CD14-positive monocyte (primary cell): Measurements from ENCODE around the gene MS4A18. TPM values are rescaled to one million over a fixed set of nuclear protein-coding genes. Genes with fewer than 3 reads are reported as not detected.

Source experiments
- DNase-seq, 3 donors: peaks; one replicate each; pipeline ENCODE4 v3.0.0-alpha.2; 2011 to 2022
- H2AFZ ChIP-seq: 2 replicates; pipeline ENCODE4 v1.6.0; 2012; ENCODE audit warnings: mild to moderate bottlenecking, low read depth, low read length, inconsistent platforms; ENCODE audit not compliant: insufficient read depth, poor library complexity, severe bottlenecking
- H3K27ac ChIP-seq, 2 donors: 1 replicate in 1 of 2; 2 replicates in 1 of 2; pipeline ENCODE4 v1.5.1; 2012 to 2013; ENCODE audit warnings: low read length in 2 of 2, control low read depth in 1 of 2, inconsistent platforms in 1 of 2, low read depth in 1 of 2, mild to moderate bottlenecking in 1 of 2
- H3K27me3 ChIP-seq, 2 donors: one replicate each; pipeline versions ENCODE4 v1.6.0 to v1.6.1; 2011 to 2013; ENCODE audit warnings: low read length in 2 of 2; ENCODE audit not compliant: control insufficient read depth in 2 of 2, insufficient read depth in 2 of 2
- H3K36me3 ChIP-seq, 2 donors: replicated peaks in 1 of 2; 1 replicate in 1 of 2; 2 replicates in 1 of 2; pipeline versions ENCODE4 v1.5.1 to v1.6.1; 2012 to 2013; ENCODE audit warnings: low read length in 2 of 2, control low read depth in 1 of 2, inconsistent platforms in 1 of 2, mild to moderate bottlenecking in 1 of 2; ENCODE audit not compliant: insufficient read depth in 2 of 2, control insufficient read depth in 1 of 2
- H3K4me1 ChIP-seq, 2 donors: 1 replicate in 1 of 2; 2 replicates in 1 of 2; pipeline versions ENCODE4 v1.5.1 to v1.6.1; 2012 to 2013; ENCODE audit warnings: low read length in 2 of 2, control low read depth in 1 of 2, inconsistent platforms in 1 of 2, mild to moderate bottlenecking in 1 of 2, moderate library complexity in 1 of 2; ENCODE audit not compliant: insufficient read depth in 2 of 2, control insufficient read depth in 1 of 2
- H3K4me2 ChIP-seq: replicated peaks from 2 replicates; pipeline ENCODE3; 2012; ENCODE audit warnings: low read length, moderate library complexity, mild to moderate bottlenecking; ENCODE audit not compliant: poor library complexity, severe bottlenecking; ENCODE audit errors: extremely low read depth
- H3K4me3 ChIP-seq, 3 experiments: fragments of 200-600 bp in 1 of 3; sonication (generic) in 1 of 3; replicated peaks in 1 of 3; 1 replicate in 2 of 3; 2 replicates in 1 of 3; pipeline ENCODE4 v1.5.1; 2011 to 2013; ENCODE audit warnings: low read length in 3 of 3, mild to moderate bottlenecking in 3 of 3, control low read depth in 2 of 3, low read depth in 2 of 3, inconsistent platforms in 1 of 3, moderate library complexity in 1 of 3
- H3K79me2 ChIP-seq: 2 replicates; pipeline ENCODE4 v1.6.0; 2012; ENCODE audit warnings: mild to moderate bottlenecking, control low read depth, inconsistent platforms, low read length, moderate library complexity; ENCODE audit not compliant: insufficient read depth
- H3K9ac ChIP-seq: 2 replicates; pipeline ENCODE4 v1.6.0; 2017; ENCODE audit warnings: low read length, mild to moderate bottlenecking; ENCODE audit not compliant: insufficient read depth, poor library complexity, severe bottlenecking
- H3K9me3 ChIP-seq, 2 donors: replicated peaks in 1 of 2; 1 replicate in 1 of 2; 2 replicates in 1 of 2; pipeline versions ENCODE4 v1.5.1 to v1.6.1; 2012 to 2013; ENCODE audit warnings: low read length in 2 of 2, control low read depth in 1 of 2; ENCODE audit not compliant: control insufficient read depth in 1 of 2, insufficient read depth in 1 of 2
- H4K20me1 ChIP-seq: 2 replicates; pipeline ENCODE4 v1.6.0; 2012; ENCODE audit warnings: mild to moderate bottlenecking, low read length, control low read depth, moderate library complexity; ENCODE audit not compliant: insufficient read depth
- H3K27ac Mint-ChIP-seq, 7 donors: one replicate each; pipeline ENCODE4 v1.8.0; 2020; ENCODE audit warnings: mild to moderate bottlenecking in 7 of 7, mixed read lengths in 7 of 7, moderate library complexity in 6 of 7, inconsistent platforms in 2 of 7
- H3K27me3 Mint-ChIP-seq, 3 donors: one replicate each; pipeline ENCODE4 v1.8.0; 2021 to 2022; ENCODE audit warnings: low read depth in 3 of 3, mild to moderate bottlenecking in 3 of 3, mixed read lengths in 3 of 3, moderate library complexity in 3 of 3, inconsistent platforms in 1 of 3
- H3K36me3 Mint-ChIP-seq, 2 donors: one replicate each; pipeline ENCODE4 v1.8.0; 2020; ENCODE audit warnings: mixed read lengths in 2 of 2, inconsistent platforms in 1 of 2, mild to moderate bottlenecking in 1 of 2
- H3K4me1 Mint-ChIP-seq: one replicate; pipeline ENCODE4 v1.8.0; 2020; ENCODE audit warnings: mild to moderate bottlenecking, mixed read lengths
- H3K4me3 Mint-ChIP-seq, 2 donors: one replicate each; pipeline ENCODE4 v1.8.0; 2020; ENCODE audit warnings: mild to moderate bottlenecking in 2 of 2, mixed read lengths in 2 of 2, moderate library complexity in 1 of 2
- H3K9me3 Mint-ChIP-seq, 7 donors: one replicate each; pipeline ENCODE4 v1.8.0; 2020 to 2022; ENCODE audit warnings: mixed read lengths in 7 of 7, mild to moderate bottlenecking in 6 of 7, moderate library complexity in 6 of 7, inconsistent platforms in 2 of 7
- WGBS: methylation state at CpG from one replicate; pipeline ENCODE4 v1.1.5; 2013; ENCODE audit warnings: missing lambda C conversion rate; ENCODE audit not compliant: insufficient coverage; 5-methylcytosine and 5-hydroxymethylcytosine counted together
- intact Hi-C, 2 donors: fragments of 100-400 bp; cut with micrococcal nuclease; formaldehyde crosslinking; loops; one replicate each; pipeline versions ENCODE4 v1.15.0 to v1.15.1; 2023
- polyA plus RNA-seq, 3 donors: library from polyadenylated mRNA; depleted of rRNA in 1 of 3; unstranded in 2 of 3; stranded (reverse) in 1 of 3; fragments of 300-500 nt in 2 of 3; fragments of >200 nt in 1 of 3; fragmentation: Illumina TruSeq in 2 of 3; gene quantifications; 1 replicate in 2 of 3; 2 replicates in 1 of 3; pipeline ENCODE4 v1.2.3, GENCODE V29; 2012 to 2021
- TF ChIP-seq, protein P1 (sequence below): fragments of 200-600 bp; IDR thresholded peaks from one replicate; pipeline ENCODE4 v1.8.0; 2022; ENCODE audit warnings: antibody characterized with exemption, mild to moderate bottlenecking

MS4A18 gene
- polyA plus RNA-seq, 3 donors: not detected

DNA sequence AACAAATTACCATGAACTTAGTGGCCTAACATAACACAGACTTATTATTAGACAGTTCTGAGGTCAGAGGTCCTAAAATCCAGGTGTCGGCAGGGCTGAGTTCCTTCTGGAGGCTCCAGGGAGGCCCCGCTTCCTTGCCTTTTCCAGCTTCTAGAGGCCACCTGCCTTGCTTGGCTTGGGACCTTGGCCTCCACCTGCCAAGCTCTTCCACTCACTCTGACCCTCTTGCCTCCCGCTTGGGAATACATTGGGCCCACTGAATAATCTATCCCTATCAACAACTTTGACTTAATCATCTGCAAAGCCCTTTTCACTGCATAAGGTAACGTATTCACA is 57.4 kb downstream of the MS4A18 start:
- TF ChIP-seq, protein P1, sequence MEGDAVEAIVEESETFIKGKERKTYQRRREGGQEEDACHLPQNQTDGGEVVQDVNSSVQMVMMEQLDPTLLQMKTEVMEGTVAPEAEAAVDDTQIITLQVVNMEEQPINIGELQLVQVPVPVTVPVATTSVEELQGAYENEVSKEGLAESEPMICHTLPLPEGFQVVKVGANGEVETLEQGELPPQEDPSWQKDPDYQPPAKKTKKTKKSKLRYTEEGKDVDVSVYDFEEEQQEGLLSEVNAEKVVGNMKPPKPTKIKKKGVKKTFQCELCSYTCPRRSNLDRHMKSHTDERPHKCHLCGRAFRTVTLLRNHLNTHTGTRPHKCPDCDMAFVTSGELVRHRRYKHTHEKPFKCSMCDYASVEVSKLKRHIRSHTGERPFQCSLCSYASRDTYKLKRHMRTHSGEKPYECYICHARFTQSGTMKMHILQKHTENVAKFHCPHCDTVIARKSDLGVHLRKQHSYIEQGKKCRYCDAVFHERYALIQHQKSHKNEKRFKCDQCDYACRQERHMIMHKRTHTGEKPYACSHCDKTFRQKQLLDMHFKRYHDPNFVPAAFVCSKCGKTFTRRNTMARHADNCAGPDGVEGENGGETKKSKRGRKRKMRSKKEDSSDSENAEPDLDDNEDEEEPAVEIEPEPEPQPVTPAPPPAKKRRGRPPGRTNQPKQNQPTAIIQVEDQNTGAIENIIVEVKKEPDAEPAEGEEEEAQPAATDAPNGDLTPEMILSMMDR: no peak
- intact Hi-C loops: no loop called here
- no peak overlapping the region for H3K27ac Mint-ChIP-seq
- H3K4me1 Mint-ChIP-seq: no peaks in the 10 kb centered on the region
- Histone ChIP-seq H3K4me3 (no peak overlapping the region), H4K20me1 (no peaks in the 10 kb centered on the region), H3K36me3 (no peaks in the 10 kb centered on the region), H3K4me2 (no peak overlapping the region), H3K9ac (no peak overlapping the region), H3K9me3 (no peaks in the 10 kb centered on the region), H3K4me1 (no peaks in the 10 kb centered on the region), H3K27ac (no peak overlapping the region), H3K79me2 (no peaks in the 10 kb centered on the region), H3K27me3 (peaks cover 0 to 3% of the 10 kb centered on the region in 2 donors), H2AFZ (no peak overlapping the region)
- H3K27me3 Mint-ChIP-seq: peaks cover 0 to 4% (median 0%) of the 10 kb centered on the region in 3 donors
- H3K9me3 Mint-ChIP-seq: peaks cover 0 to 2% (median 0%) of the 10 kb centered on the region in 7 donors
- no peak overlapping the region for H3K4me3 Mint-ChIP-seq
- 100% methylated on average over 2 of the region's 4 CpGs for WGBS
- no peaks in the 10 kb centered on the region for H3K36me3 Mint-ChIP-seq
- DNase-seq: no peak

- Histone ChIP-seq H3K4me3 (no peak overlapping the region), H3K27me3 (no peaks in the 10 kb centered on the region), H3K79me2 (no peaks in the 10 kb centered on the region), H4K20me1 (no peaks in the 10 kb centered on the region), H3K4me2 (no peak overlapping the region), H3K4me1 (no peaks in the 10 kb centered on the region), H3K27ac (no peak overlapping the region), H2AFZ (no peak overlapping the region), H3K36me3 (no peaks in the 10 kb centered on the region), H3K9ac (no peak overlapping the region), H3K9me3 (no peaks in the 10 kb centered on the region)
- DNase-seq: no peak
- intact Hi-C loops: no loop called here
- no peak overlapping the region for H3K4me3 Mint-ChIP-seq
- H3K27me3 Mint-ChIP-seq: peaks cover 0 to 4% (median 0%) of the 10 kb centered on the region in 3 donors
- no peaks in the 10 kb centered on the region for H3K4me1 Mint-ChIP-seq
- H3K36me3 Mint-ChIP-seq: no peaks in the 10 kb centered on the region
- no peak overlapping the region for H3K27ac Mint-ChIP-seq
- TF ChIP-seq, protein P1: no peak
- 98% methylated on average over 9 of the region's 12 CpGs for WGBS
- peaks cover 0 to 2% (median 0%) of the 10 kb centered on the region in 7 donors for H3K9me3 Mint-ChIP-seq
Observed at GRCh38 chr11:60782393-60783140, 58.0 kb downstream of the MS4A18 start.
